DMS114 treated with DMSO at 0.1 percent for 48 hours (cell line): ENCODE data around the gene CACNG4.

Experiments used
- DNase-seq: peaks from one replicate; lab custom pipeline; 2025; ENCODE audit not compliant: unreplicated experiment; lab: John Stamatoyannopoulos, UW

CACNG4 gene

GRCh38 chr17:66963909-66964771, at the start of gene CACNG4:
CACNG4 (plus strand) TSS chr17:66964707; CDS start chr17:66964912, 205 bp downstream.
- no peak for DNase-seq

GRCh38 chr17:66915204-66915611, 49.3 kb upstream of the CACNG4 start:
- DNase-seq = no peak

GRCh38 chr17:66915792-66916191, 48.7 kb upstream of the CACNG4 start:
- no peak for DNase-seq

- no peak for DNase-seq
Observed at GRCh38 chr17:66916946-66917345, 47.6 kb upstream of the CACNG4 start.

- DNase-seq = no peak
Observed at GRCh38 chr17:66918896-66919295, 45.6 kb upstream of the CACNG4 start.

- no peak for DNase-seq
Observed at GRCh38 chr17:66920435-66920834, 44.1 kb upstream of the CACNG4 start.

- no peak for DNase-seq
Observed at GRCh38 chr17:66920950-66921349, 43.6 kb upstream of the CACNG4 start.

GRCh38 chr17:66923886-66924285, 40.6 kb upstream of the CACNG4 start:
- no peak for DNase-seq

- DNase-seq = no peak
Observed at GRCh38 chr17:66925811-66926500, 38.6 kb upstream of the CACNG4 start.

GRCh38 chr17:66928949-66929348, 35.6 kb upstream of the CACNG4 start:
- no peak for DNase-seq

- no peak for DNase-seq
Observed at GRCh38 chr17:66929591-66929990, 34.9 kb upstream of the CACNG4 start.

GRCh38 chr17:66930933-66931332, 33.6 kb upstream of the CACNG4 start:
- no peak for DNase-seq

GRCh38 chr17:66932311-66932710, 32.2 kb upstream of the CACNG4 start:
- DNase-seq = no peak

- DNase-seq = no peak
Observed at GRCh38 chr17:66934040-66934439, 30.5 kb upstream of the CACNG4 start.

- DNase-seq = no peak
Observed at GRCh38 chr17:66935717-66936116, 28.8 kb upstream of the CACNG4 start.

- DNase-seq = no peak
Observed at GRCh38 chr17:66938656-66939055, 25.9 kb upstream of the CACNG4 start.

- no peak for DNase-seq
Observed at GRCh38 chr17:66939461-66940114, 24.9 kb upstream of the CACNG4 start.

GRCh38 chr17:66941249-66941648, 23.3 kb upstream of the CACNG4 start:
- DNase-seq = no peak

GRCh38 chr17:66941773-66942450, 22.6 kb upstream of the CACNG4 start:
- no peak for DNase-seq

GRCh38 chr17:66942451-66943264, 21.8 kb upstream of the CACNG4 start:
- no peak for DNase-seq
